ENCODE measurements around the gene PHACTR3. TPM values are rescaled to one million over a fixed set of nuclear protein-coding genes. Genes with fewer than 3 reads are reported as not detected.

PHACTR3 gene
- total and polyA plus RNA-seq, 2 of the 8 experiments (the other 6 are each of a cell fraction or from before 2014, with no cell fraction given): 0.05 to 0.13 TPM

DNA sequence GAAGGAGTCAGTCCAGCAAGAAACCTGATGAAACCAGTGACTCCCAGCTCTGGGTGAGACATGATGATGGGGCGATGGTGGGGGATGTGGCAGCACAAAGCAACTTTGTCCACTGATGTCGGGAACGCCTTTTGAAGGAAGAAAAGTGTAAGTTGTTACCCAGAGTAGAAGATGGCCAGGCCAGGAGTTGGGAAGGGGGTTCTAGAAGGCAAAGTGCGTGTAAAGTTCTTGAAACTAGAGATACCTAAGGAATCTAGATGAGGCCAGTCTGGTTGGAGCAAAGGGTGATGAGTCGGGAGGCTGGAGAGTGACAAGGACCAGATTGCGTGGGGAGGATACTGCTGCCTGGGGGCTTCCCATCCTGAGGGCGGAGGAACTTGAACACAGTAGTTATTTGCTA lies 117.0 kb downstream of the PHACTR3 start (continued):
- TF ChIP-seq, protein P1, sequence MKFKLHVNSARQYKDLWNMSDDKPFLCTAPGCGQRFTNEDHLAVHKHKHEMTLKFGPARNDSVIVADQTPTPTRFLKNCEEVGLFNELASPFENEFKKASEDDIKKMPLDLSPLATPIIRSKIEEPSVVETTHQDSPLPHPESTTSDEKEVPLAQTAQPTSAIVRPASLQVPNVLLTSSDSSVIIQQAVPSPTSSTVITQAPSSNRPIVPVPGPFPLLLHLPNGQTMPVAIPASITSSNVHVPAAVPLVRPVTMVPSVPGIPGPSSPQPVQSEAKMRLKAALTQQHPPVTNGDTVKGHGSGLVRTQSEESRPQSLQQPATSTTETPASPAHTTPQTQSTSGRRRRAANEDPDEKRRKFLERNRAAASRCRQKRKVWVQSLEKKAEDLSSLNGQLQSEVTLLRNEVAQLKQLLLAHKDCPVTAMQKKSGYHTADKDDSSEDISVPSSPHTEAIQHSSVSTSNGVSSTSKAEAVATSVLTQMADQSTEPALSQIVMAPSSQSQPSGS (IDR thresholded peaks at IDR 0.05; ENCODE audit: low read length): no peak
- no peak for TF ChIP-seq SP1 (IDR thresholded peaks at IDR 0.05; ENCODE audit: low read depth, low read length)
